GM12801 (cell line): ENCODE results near the gene UBE2E1.

Experiments
- TF ChIP-seq, protein P1 (sequence below): IDR thresholded peaks from one replicate; pipeline ENCODE4 v1.5.1; 2011; ENCODE audit warnings: control low read depth; ENCODE audit not compliant: insufficient read length; ENCODE audit errors: extremely low read depth

Gene UBE2E1

GRCh38 chr3:23831517-23832394 lies 26.0 kb downstream of the UBE2E1 start:
- TF ChIP-seq, protein P1, sequence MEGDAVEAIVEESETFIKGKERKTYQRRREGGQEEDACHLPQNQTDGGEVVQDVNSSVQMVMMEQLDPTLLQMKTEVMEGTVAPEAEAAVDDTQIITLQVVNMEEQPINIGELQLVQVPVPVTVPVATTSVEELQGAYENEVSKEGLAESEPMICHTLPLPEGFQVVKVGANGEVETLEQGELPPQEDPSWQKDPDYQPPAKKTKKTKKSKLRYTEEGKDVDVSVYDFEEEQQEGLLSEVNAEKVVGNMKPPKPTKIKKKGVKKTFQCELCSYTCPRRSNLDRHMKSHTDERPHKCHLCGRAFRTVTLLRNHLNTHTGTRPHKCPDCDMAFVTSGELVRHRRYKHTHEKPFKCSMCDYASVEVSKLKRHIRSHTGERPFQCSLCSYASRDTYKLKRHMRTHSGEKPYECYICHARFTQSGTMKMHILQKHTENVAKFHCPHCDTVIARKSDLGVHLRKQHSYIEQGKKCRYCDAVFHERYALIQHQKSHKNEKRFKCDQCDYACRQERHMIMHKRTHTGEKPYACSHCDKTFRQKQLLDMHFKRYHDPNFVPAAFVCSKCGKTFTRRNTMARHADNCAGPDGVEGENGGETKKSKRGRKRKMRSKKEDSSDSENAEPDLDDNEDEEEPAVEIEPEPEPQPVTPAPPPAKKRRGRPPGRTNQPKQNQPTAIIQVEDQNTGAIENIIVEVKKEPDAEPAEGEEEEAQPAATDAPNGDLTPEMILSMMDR = no peak

DNA sequence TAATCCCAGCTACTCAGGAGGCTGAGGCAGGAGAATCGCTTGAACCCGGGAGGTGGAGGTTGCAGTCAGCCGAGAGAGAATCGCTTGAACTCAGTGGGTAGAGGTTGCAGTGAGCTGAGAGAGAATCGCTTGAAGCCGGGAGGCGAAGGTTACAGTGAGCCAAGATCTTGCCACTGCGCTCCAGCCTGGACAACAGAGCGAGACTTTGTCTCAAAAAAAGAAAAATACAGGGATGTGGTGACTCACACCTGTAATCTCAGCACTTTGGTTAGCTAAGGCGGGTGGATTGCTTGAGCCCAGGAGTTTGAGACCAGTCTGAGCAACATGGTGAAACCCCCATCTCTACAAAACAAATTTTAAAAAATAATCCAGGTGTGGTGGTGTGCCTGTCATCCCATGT lies 26.8 kb downstream of the UBE2E1 start:
- TF ChIP-seq, protein P1 = no peak

DNA sequence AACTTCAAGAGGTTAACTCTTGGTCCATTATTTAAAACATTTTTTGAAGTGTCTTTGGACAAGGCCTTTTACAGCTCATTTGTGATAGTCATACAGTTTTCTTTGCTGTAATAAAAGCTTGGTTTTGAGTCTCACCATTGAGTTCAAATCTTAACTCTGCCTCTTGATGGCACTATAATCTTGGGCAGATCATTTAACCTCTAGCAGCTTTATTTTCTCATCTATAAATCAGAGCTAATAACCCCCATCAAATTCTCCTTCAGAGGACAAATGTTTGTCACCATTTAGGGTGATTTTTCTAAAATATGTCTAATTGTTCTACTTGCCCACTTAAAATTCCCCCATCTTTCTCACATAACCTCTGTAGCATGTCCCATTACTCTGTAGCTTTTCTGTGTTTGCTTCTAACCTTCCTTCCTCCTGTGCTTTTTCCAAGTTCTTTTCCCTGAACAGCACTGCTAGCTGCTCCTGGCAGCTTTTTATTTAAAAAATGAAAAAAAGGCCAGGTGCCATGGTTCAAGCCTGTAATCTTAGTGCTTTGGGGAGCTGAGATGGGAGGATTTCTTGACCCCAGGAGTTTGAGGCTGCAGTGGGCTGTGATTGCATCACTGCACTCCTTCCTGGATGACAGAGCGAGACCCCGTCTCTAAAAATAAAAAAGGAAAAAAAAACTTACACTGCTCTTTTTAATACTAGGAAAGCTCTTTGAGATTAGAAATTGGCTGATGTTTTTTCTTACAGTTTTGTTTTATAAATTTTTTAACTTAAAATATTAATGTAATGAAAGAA lies 28.5 kb downstream of the UBE2E1 start:
- TF ChIP-seq, protein P1 = no peak

DNA sequence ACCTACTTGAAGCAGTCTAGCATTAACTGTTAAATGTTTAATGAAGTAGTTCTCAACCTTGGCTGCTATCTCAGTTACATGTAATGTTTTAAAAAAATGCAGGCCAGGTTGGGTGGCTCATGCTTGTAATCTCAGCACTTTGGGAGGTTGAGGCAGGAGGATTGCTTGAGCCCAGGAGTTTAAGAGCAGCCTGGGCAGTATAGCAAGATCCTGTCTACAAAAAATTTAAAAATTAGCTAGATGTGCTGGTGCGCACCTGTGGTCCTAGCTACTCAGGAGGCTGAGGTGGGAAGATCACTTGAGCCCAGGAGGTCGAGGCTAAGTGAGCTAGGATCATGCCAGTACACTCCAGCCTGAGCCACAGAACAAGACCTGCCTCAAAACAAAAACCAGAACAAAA lies 29.3 kb downstream of the UBE2E1 start:
- TF ChIP-seq, protein P1 = no peak

DNA sequence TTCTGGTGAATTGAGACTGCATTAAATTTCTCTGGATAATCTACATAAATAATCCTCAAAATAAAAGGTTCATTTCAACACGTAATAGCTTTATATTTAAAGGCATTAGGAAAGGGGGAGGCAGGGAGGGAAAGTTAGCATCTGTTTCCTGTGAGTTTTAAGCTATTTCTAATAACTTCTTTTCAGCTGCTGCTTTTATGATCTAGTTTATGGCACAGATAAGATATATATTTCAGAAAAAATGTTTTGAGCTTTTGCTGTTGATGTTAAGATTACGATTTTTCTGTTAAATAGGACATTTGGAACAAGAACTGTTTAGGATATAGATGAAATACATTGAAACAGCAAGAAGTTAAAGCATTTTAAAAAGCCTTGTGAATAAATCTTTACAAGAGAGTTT lies 30.0 kb downstream of the UBE2E1 start:
- TF ChIP-seq, protein P1 = no peak

- TF ChIP-seq, protein P1 = no peak
These were observed 30.9 kb downstream of the UBE2E1 start for GRCh38 chr3:23836536-23837230.

GRCh38 chr3:23837286-23837685 lies 31.5 kb downstream of the UBE2E1 start:
- TF ChIP-seq, protein P1 = no peak
